ENCODE results near the gene IRS1.

GRCh38 chr2:226776104-226776503 lies 23.5 kb downstream of the IRS1 start:
- no peak for TF ChIP-seq PBX3 (IDR thresholded peaks at IDR 0.05)
- no peak for TF ChIP-seq POLR2AphosphoS5 (IDR thresholded peaks at IDR 0.05; ENCODE audit: low read depth, low read length)
- TF ChIP-seq, protein P1, sequence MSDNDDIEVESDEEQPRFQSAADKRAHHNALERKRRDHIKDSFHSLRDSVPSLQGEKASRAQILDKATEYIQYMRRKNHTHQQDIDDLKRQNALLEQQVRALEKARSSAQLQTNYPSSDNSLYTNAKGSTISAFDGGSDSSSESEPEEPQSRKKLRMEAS (IDR thresholded peaks at IDR 0.05; ENCODE audit: low read depth), result no peak
- TF ChIP-seq, protein P2, sequence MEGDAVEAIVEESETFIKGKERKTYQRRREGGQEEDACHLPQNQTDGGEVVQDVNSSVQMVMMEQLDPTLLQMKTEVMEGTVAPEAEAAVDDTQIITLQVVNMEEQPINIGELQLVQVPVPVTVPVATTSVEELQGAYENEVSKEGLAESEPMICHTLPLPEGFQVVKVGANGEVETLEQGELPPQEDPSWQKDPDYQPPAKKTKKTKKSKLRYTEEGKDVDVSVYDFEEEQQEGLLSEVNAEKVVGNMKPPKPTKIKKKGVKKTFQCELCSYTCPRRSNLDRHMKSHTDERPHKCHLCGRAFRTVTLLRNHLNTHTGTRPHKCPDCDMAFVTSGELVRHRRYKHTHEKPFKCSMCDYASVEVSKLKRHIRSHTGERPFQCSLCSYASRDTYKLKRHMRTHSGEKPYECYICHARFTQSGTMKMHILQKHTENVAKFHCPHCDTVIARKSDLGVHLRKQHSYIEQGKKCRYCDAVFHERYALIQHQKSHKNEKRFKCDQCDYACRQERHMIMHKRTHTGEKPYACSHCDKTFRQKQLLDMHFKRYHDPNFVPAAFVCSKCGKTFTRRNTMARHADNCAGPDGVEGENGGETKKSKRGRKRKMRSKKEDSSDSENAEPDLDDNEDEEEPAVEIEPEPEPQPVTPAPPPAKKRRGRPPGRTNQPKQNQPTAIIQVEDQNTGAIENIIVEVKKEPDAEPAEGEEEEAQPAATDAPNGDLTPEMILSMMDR (IDR thresholded peaks at IDR 0.05), result no peak
- no peak for TF ChIP-seq CHD2 (IDR thresholded peaks at IDR 0.05; ENCODE audit: low read length, partially characterized antibody)
